ENCODE measurements around the gene PDAP1. TPM values are rescaled to one million over a fixed set of nuclear protein-coding genes. Genes with fewer than 3 reads are reported as not detected.
A peak's percentile ranks its signal among the peaks of the same experiment; 100 is the strongest.
"Not testable (repeated sequence)": the region's sequence is repeated elsewhere in the genome, so short reads cannot be mapped to it uniquely, and the experiment has no call there.

PDAP1 gene
- total RNA-seq, 2 donors from 2014 or later, result 101 to 148 TPM

DNA sequence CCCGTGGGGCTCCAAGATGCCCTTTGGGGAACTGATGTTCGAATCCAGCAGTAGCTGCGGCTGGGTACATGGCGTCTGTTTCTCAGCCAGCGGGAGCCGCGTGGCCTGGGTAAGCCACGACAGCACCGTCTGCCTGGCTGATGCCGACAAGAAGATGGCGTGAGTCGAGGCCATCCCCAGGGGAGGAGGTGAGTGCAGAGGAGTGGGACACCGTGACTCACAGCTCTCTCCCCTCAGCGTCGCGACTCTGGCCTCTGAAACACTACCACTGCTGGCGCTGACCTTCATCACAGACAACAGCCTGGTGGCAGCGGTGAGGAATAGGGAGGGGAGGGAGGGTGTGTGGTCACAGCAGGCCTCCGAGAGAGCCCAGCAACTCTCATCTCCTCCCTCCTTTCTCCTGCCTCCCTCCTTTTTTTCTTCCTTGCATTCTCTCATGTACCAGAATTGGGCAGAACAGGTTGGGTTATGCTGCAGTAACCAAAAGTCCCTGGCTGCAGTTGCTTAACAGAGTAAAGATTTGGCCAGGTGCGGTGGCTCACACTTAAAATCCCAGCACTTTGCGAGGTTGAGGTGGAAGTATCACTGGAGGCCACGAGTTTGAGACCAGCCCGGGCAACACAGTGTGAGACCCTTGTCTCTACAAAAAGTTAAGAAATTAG lies 17.3 kb downstream of the PDAP1 start:
- Mint-ChIP-seq H3K27ac (peak overlapping the region; percentile 35 to 60), H3K36me3 (peaks cover 7 to 21% of the 10 kb centered on the region in 2 donors), H3K9me3 (no peaks in the 10 kb centered on the region)
- DNase-seq (ENCODE audit: low spot score in 2 of 2) (no peak), ATAC-seq (no peak)

- H3K36me3 Mint-ChIP-seq, result peaks cover 7 to 21% of the 10 kb centered on the region in 2 donors
Observed at GRCh38 chr7:99389772-99390171, 18.6 kb downstream of the PDAP1 start.

DNA sequence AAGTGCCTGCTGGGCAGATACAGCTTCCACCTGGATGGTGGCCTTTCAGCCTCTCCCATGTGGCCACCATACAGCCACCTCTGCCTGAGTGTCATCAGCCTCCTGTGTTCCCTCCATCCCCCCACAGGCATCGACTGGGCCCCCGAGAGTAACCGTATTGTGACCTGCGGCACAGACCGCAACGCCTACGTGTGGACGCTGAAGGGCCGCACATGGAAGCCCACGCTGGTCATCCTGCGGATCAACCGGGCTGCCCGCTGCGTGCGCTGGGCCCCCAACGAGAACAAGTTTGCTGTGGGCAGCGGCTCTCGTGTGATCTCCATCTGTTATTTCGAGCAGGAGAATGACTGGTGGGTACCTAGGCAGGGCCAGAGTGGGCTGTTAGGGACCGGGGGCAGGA lies 20.5 kb downstream of the PDAP1 start:
- H3K9me3 Mint-ChIP-seq, result no peaks in the 10 kb centered on the region
- peak overlapping the region in 1 of 2 donors; percentile 48 for H3K27ac Mint-ChIP-seq
- peaks cover 15 to 24% of the 10 kb centered on the region in 2 donors for H3K36me3 Mint-ChIP-seq
- DNase-seq (ENCODE audit: low spot score in 2 of 2), result no peak
- ATAC-seq, result no peak

More at GRCh38 chr7:99389772-99390171, 18.6 kb downstream of the PDAP1 start:
- ATAC-seq (no peak), DNase-seq (ENCODE audit: low spot score in 2 of 2) (no peak)
- no peak overlapping the region for H3K27ac Mint-ChIP-seq
- no peaks in the 10 kb centered on the region for H3K9me3 Mint-ChIP-seq

GRCh38 chr7:99387239-99387635 lies 21.2 kb downstream of the PDAP1 start:
- not testable (repeated sequence) for DNase-seq (ENCODE audit: low spot score in 2 of 2); ATAC-seq; H3K9me3 Mint-ChIP-seq
- Mint-ChIP-seq H3K27ac (peak overlapping the region in 1 of 2 donors; percentile 22), H3K36me3 (peaks cover 15 to 24% of the 10 kb centered on the region in 2 donors)

- no peak for DNase-seq (ENCODE audit: low spot score in 2 of 2)
- Mint-ChIP-seq H3K36me3 (peaks cover 15 to 22% of the 10 kb centered on the region in 2 donors), H3K27ac (peak overlapping the region; percentile 22 to 75), H3K9me3 (no peaks in the 10 kb centered on the region)
- ATAC-seq, result peak; percentile 48 to 50
Observed at GRCh38 chr7:99386584-99387238, 21.7 kb downstream of the PDAP1 start.

- H3K9me3 Mint-ChIP-seq, result no peaks in the 10 kb centered on the region
- no peak for ATAC-seq
- peak overlapping the region; percentile 74 to 75 for H3K27ac Mint-ChIP-seq
- DNase-seq (ENCODE audit: low spot score in 2 of 2), result no peak
- peaks cover 17 to 20% of the 10 kb centered on the region in 2 donors for H3K36me3 Mint-ChIP-seq
Observed at GRCh38 chr7:99385564-99385963, 22.8 kb downstream of the PDAP1 start.

GRCh38 chr7:99384523-99384922 lies 23.9 kb downstream of the PDAP1 start:
- ATAC-seq (no peak), DNase-seq (ENCODE audit: low spot score in 2 of 2) (no peak)
- peaks cover 20% of the 10 kb centered on the region in 2 donors for H3K36me3 Mint-ChIP-seq
- H3K9me3 Mint-ChIP-seq, result no peaks in the 10 kb centered on the region
- peak overlapping the region in 1 of 2 donors; percentile 36 for H3K27ac Mint-ChIP-seq

GRCh38 chr7:99383791-99384370 lies 24.5 kb downstream of the PDAP1 start:
- Mint-ChIP-seq H3K9me3 (no peaks in the 10 kb centered on the region), H3K27ac (peak overlapping the region in 1 of 2 donors; percentile 82), H3K36me3 (peaks cover 20 to 25% of the 10 kb centered on the region in 2 donors)
- DNase-seq (ENCODE audit: low spot score in 2 of 2) (no peak), ATAC-seq (no peak)

DNA sequence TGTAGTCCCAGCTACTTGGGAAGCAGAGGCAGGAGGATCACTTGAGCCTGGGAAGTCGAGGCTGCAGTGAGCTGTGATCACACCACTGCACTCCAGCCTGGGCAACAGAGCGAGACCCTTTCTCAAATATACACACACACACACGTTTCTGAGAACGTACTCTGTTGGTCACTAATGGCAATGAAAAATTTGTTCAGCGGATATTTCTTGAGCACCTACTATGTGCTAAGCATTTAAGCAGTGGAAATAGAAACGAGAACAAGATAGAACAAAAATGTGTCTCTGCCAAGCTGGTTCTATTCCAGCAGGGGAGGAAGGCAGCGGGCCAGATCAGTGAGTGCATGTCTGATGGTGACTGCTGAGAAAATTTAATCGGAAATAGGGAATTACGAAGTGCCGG lies 25.2 kb downstream of the PDAP1 start:
- DNase-seq (ENCODE audit: low spot score in 2 of 2), result no peak
- Mint-ChIP-seq H3K9me3 (no peaks in the 10 kb centered on the region), H3K36me3 (peaks cover 17 to 26% of the 10 kb centered on the region in 2 donors), H3K27ac (peak overlapping the region; percentile 82 to 95)
- ATAC-seq, result no peak

DNA sequence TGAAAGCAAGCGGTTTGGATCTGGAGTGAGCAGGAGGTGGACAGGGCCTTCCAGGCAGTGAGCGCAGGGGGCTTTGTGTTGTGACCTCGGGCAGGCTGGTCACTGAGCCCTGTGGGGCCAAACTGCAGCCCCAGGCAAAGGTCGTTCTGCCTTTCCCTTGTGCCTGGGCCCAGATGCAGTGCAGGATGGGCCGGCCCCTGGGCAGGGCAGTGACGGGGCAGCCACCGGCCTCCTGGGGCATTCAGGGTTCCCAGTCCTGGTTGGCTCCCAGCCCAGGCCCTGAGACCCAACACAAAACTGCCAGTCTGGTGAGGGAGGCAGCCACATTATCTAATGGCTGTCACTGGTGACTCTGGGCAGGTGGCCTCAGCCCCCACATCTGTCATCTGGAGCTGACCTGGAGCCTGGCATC lies 26.7 kb downstream of the PDAP1 start:
- H3K36me3 Mint-ChIP-seq, result peaks cover 13 to 35% of the 10 kb centered on the region in 2 donors
- no peak for ATAC-seq

DNA sequence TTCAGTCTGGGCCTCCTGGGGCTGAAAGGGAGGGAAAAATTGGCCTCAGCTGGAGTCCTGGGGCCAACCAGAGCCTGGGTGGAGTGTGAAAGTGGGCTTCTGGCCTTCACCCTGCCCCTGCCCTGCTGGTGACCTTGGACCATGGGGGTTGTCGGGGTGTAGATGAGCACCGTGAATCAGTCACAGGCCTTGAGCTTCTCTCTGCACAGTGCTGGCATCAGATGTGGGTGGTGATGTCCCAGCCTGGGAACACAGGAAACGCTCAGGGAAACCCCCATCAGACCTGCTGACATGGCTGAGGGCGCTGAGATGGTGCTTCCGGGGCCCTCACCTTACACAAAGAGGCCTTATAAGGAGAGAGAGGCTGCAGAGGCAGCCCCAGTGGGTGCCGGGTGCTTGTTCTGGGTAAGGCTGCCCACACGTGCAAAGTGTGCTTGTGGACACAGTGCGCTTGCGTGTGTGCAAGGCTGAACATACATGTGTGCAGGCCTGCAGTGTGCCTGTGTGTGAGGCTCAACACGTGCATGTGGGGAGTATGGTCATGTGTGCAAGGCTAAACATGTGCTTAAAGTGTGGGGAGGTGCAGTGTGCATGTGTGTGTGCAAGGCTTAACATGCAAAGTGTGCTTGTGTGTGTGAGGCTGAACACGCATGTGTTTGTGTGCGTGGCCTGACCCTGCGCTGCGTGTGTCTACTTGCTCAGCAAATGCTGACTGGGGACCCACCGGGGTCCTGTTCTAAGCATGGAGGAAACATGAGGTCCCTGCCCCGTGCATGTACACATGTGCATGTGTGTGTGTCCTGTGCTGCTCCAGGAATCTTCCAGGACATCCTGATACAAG lies 27.4 kb downstream of the PDAP1 start:
- peak; percentile 80 to 93 for DNase-seq (ENCODE audit: low spot score in 2 of 2)
- no peaks in the 10 kb centered on the region for H3K9me3 Mint-ChIP-seq
- peaks cover 13 to 35% of the 10 kb centered on the region in 2 donors for H3K36me3 Mint-ChIP-seq
- peak; percentile 89 to 90 for ATAC-seq
- peak overlapping the region; percentile 93 to 95 for H3K27ac Mint-ChIP-seq

More for the DNA sequence above, 26.7 kb downstream of the PDAP1 start:
- Mint-ChIP-seq H3K27ac (peak overlapping the region in 1 of 2 donors; percentile 93), H3K9me3 (no peaks in the 10 kb centered on the region)
- DNase-seq (ENCODE audit: low spot score in 2 of 2), result no peak

DNA sequence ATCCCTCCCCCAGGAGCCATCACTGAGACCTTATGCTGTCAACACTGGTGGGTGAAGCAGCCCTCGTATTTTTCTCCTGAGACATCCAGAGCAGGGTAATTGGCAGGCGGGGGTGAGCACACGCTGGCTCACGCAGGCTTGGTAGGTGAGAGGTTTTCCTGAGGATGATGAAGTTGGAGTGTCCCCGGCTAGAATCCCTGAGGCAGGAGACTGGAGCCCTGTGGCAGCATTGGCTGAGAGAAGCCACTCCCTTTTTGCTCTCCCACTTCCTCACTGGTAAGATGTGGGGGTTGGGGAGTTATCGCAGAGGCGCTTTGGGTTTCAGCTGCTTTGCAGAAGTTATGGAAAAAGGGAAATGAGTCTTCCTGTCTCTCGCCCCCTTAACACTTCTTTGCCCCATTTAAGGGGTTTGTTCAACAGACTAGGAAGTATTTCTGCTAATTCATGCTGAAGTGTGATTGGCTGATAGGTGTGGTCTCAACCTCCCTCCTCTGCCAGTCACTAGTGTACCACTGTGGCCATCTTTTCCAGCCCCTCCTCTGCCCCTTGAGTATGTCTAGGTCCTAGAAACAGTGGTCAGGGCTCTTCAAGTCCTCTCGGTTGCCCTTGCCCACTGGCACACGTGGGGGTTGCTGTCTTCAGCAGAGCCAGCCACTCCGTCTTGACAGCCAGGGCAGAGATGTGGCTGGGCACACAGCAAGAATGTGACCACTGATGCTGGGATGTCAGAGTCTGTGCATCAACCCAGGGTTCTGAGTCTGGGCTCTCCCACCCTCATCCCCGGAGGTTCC lies 28.2 kb downstream of the PDAP1 start:
- ATAC-seq, result peak; percentile 30 to 47
- no peaks in the 10 kb centered on the region for H3K9me3 Mint-ChIP-seq
- H3K27ac Mint-ChIP-seq, result peak overlapping the region; percentile 93 to 95
- DNase-seq (ENCODE audit: low spot score in 2 of 2), result peak; percentile 37 to 70
- peaks cover 13 to 35% of the 10 kb centered on the region in 2 donors for H3K36me3 Mint-ChIP-seq

GRCh38 chr7:99379693-99380031 lies 28.7 kb downstream of the PDAP1 start:
- not testable (repeated sequence) for ATAC-seq; DNase-seq (ENCODE audit: low spot score in 2 of 2); H3K9me3 Mint-ChIP-seq
- peaks cover 13 to 35% of the 10 kb centered on the region in 2 donors for H3K36me3 Mint-ChIP-seq
- H3K27ac Mint-ChIP-seq, result peak overlapping the region; percentile 93 to 95

GRCh38 chr7:99379043-99379577 lies 29.3 kb downstream of the PDAP1 start:
- Mint-ChIP-seq H3K27ac (peak overlapping the region; percentile 93 to 95), H3K36me3 (peaks cover 13 to 35% of the 10 kb centered on the region in 2 donors), H3K9me3 (no peaks in the 10 kb centered on the region)
- ATAC-seq (peak; percentile 17 to 25), DNase-seq (ENCODE audit: low spot score in 2 of 2) (peak in 1 of 2 donors; percentile 41)

GRCh38 chr7:99375070-99375807 lies 33.2 kb downstream of the PDAP1 start:
- Mint-ChIP-seq H3K36me3 (peaks cover 0 to 19% of the 10 kb centered on the region in 2 donors), H3K27ac (peak overlapping the region; percentile 72 to 85), H3K9me3 (no peaks in the 10 kb centered on the region)
- DNase-seq (ENCODE audit: low spot score in 2 of 2) (peak; percentile 75 to 81), ATAC-seq (peak; percentile 50 to 66)
